ENCODE measurements around the gene NTM. TPM values are rescaled to one million over a fixed set of nuclear protein-coding genes. Genes with fewer than 3 reads are reported as not detected.

Gene NTM
- total RNA-seq, 1 experiment from 2014 or later, result 16.4 TPM

DNA sequence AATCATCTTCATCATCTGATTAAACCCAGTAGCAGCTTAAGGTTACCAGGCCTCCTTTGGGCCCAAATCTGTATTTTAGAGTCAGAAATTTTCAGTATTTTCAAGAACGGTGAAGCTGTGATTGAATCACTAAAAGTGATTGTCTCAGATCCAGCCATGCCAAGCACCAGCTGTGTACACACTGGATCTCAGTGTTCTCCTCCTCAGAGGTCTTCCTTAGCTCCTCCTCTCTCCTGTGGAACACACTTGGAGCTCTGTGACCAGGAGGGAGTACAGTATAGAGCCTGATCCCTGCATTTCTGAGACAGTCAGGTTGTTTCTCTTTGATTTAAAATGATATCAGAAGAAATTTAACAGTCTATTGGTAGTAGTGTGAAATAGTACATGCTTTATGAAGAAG, 401.1 kb downstream of the NTM start:
- TF ChIP-seq, protein P1, sequence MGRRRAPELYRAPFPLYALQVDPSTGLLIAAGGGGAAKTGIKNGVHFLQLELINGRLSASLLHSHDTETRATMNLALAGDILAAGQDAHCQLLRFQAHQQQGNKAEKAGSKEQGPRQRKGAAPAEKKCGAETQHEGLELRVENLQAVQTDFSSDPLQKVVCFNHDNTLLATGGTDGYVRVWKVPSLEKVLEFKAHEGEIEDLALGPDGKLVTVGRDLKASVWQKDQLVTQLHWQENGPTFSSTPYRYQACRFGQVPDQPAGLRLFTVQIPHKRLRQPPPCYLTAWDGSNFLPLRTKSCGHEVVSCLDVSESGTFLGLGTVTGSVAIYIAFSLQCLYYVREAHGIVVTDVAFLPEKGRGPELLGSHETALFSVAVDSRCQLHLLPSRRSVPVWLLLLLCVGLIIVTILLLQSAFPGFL (CRISPR knock-in tag; IDR thresholded peaks at IDR 0.05; ENCODE audit: borderline replicate concordance), result no peak
- TF ChIP-seq NR3C1 (CRISPR knock-in tag; conservative IDR thresholded peaks at IDR 0.05; ENCODE audit: low read depth) (no peak), FOXK1 (CRISPR knock-in tag; IDR thresholded peaks at IDR 0.05) (no peak), ELF4 (CRISPR knock-in tag; IDR thresholded peaks at IDR 0.05; ENCODE audit: low read depth) (no peak), CREB1 (CRISPR knock-in tag; IDR thresholded peaks at IDR 0.05) (no peak), CTCF (IDR thresholded peaks at IDR 0.05) (no peak), GTF2I (CRISPR knock-in tag; conservative IDR thresholded peaks at IDR 0.05) (no peak), ZNF121 (CRISPR knock-in tag; IDR thresholded peaks at IDR 0.05) (no peak), NR1H2 (CRISPR knock-in tag; IDR thresholded peaks at IDR 0.05) (no peak), ESRRA (CRISPR knock-in tag; IDR thresholded peaks at IDR 0.05; ENCODE audit: borderline replicate concordance) (no peak)
- TF ChIP-seq, protein P2, sequence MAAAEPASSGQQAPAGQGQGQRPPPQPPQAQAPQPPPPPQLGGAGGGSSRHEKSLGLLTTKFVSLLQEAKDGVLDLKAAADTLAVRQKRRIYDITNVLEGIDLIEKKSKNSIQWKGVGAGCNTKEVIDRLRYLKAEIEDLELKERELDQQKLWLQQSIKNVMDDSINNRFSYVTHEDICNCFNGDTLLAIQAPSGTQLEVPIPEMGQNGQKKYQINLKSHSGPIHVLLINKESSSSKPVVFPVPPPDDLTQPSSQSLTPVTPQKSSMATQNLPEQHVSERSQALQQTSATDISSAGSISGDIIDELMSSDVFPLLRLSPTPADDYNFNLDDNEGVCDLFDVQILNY (CRISPR knock-in tag; IDR thresholded peaks at IDR 0.05), result no peak
- TF ChIP-seq, protein P3, sequence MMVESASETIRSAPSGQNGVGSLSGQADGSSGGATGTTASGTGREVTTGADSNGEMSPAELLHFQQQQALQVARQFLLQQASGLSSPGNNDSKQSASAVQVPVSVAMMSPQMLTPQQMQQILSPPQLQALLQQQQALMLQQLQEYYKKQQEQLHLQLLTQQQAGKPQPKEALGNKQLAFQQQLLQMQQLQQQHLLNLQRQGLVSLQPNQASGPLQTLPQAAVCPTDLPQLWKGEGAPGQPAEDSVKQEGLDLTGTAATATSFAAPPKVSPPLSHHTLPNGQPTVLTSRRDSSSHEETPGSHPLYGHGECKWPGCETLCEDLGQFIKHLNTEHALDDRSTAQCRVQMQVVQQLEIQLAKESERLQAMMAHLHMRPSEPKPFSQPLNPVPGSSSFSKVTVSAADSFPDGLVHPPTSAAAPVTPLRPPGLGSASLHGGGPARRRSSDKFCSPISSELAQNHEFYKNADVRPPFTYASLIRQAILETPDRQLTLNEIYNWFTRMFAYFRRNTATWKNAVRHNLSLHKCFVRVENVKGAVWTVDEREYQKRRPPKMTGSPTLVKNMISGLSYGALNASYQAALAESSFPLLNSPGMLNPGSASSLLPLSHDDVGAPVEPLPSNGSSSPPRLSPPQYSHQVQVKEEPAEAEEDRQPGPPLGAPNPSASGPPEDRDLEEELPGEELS (CRISPR knock-in tag; IDR thresholded peaks at IDR 0.05), result no peak
- TF ChIP-seq, protein P4, sequence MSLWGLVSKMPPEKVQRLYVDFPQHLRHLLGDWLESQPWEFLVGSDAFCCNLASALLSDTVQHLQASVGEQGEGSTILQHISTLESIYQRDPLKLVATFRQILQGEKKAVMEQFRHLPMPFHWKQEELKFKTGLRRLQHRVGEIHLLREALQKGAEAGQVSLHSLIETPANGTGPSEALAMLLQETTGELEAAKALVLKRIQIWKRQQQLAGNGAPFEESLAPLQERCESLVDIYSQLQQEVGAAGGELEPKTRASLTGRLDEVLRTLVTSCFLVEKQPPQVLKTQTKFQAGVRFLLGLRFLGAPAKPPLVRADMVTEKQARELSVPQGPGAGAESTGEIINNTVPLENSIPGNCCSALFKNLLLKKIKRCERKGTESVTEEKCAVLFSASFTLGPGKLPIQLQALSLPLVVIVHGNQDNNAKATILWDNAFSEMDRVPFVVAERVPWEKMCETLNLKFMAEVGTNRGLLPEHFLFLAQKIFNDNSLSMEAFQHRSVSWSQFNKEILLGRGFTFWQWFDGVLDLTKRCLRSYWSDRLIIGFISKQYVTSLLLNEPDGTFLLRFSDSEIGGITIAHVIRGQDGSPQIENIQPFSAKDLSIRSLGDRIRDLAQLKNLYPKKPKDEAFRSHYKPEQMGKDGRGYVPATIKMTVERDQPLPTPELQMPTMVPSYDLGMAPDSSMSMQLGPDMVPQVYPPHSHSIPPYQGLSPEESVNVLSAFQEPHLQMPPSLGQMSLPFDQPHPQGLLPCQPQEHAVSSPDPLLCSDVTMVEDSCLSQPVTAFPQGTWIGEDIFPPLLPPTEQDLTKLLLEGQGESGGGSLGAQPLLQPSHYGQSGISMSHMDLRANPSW (CRISPR knock-in tag; conservative IDR thresholded peaks at IDR 0.05; ENCODE audit: low read depth), result no peak
- TF ChIP-seq, protein P5, sequence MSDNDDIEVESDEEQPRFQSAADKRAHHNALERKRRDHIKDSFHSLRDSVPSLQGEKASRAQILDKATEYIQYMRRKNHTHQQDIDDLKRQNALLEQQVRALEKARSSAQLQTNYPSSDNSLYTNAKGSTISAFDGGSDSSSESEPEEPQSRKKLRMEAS (CRISPR knock-in tag; IDR thresholded peaks at IDR 0.05), result no peak
- H3K27me3 Mint-ChIP-seq (ENCODE audit: low read depth), result no peaks in the 10 kb centered on the region
- DNase-seq (ENCODE audit: low spot score) (no peak), ATAC-seq (no peak)
- ChIA-PET CTCF (interaction anchor here (0.7 to 2.6 kb wide), 7 partner anchors 10 to 360 kb away, joined by 3 to 16 read pairs (median 4); no protein-coding TSS in a partner anchor), POLR2A (no interaction called here)
- no peaks in the 10 kb centered on the region for H3K36me3 Mint-ChIP-seq
- no peak overlapping the region for H3K27ac Mint-ChIP-seq
- H3K9me3 Mint-ChIP-seq, result no peaks in the 10 kb centered on the region
- no peak overlapping the region for H3K4me3 Mint-ChIP-seq
- H3K4me1 Mint-ChIP-seq, result peaks cover 10% of the 10 kb centered on the region

GRCh38 chr11:131773626-131774025, 403.2 kb downstream of the NTM start:
- H3K9me3 Mint-ChIP-seq, result no peaks in the 10 kb centered on the region
- CTCF ChIA-PET, result no interaction called here
- DNase-seq (ENCODE audit: low spot score) (no peak), ATAC-seq (no peak)
- H3K4me3 Mint-ChIP-seq, result no peak overlapping the region
- H3K36me3 Mint-ChIP-seq, result no peaks in the 10 kb centered on the region
- TF ChIP-seq JUN (CRISPR knock-in tag; IDR thresholded peaks at IDR 0.05), result no peak
- TF ChIP-seq PRRX2 (CRISPR knock-in tag; IDR thresholded peaks at IDR 0.05), result no peak
- no peak for TF ChIP-seq ZNF219 (CRISPR knock-in tag; IDR thresholded peaks at IDR 0.05; ENCODE audit: borderline replicate concordance)
- TF ChIP-seq, protein P3 (CRISPR knock-in tag; IDR thresholded peaks at IDR 0.05), result no peak
- no peak for TF ChIP-seq NFATC4 (CRISPR knock-in tag; IDR thresholded peaks at IDR 0.05)
- TF ChIP-seq ATF1 (CRISPR knock-in tag; IDR thresholded peaks at IDR 0.05), result no peak
- TF ChIP-seq GRHL2 (CRISPR knock-in tag; IDR thresholded peaks at IDR 0.05; ENCODE audit: insufficient replicate concordance, severe bottlenecking), result no peak
- no peak for TF ChIP-seq NR2C2 (CRISPR knock-in tag; IDR thresholded peaks at IDR 0.05)
- TF ChIP-seq NR1H2 (CRISPR knock-in tag; IDR thresholded peaks at IDR 0.05), result no peak
- TF ChIP-seq, protein P6, sequence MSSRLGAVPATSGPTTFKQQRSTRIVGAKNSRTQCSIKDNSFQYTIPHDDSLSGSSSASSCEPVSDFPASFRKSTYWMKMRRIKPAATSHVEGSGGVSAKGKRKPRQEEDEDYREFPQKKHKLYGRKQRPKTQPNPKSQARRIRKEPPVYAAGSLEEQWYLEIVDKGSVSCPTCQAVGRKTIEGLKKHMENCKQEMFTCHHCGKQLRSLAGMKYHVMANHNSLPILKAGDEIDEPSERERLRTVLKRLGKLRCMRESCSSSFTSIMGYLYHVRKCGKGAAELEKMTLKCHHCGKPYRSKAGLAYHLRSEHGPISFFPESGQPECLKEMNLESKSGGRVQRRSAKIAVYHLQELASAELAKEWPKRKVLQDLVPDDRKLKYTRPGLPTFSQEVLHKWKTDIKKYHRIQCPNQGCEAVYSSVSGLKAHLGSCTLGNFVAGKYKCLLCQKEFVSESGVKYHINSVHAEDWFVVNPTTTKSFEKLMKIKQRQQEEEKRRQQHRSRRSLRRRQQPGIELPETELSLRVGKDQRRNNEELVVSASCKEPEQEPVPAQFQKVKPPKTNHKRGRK (CRISPR knock-in tag; IDR thresholded peaks at IDR 0.05; ENCODE audit: borderline replicate concordance), result no peak
- TF ChIP-seq ZNF396 (CRISPR knock-in tag; IDR thresholded peaks at IDR 0.05; ENCODE audit: borderline replicate concordance), result no peak
- no peaks in the 10 kb centered on the region for H3K27me3 Mint-ChIP-seq (ENCODE audit: low read depth)
- POLR2A ChIA-PET, result no interaction called here
- H3K27ac Mint-ChIP-seq, result no peak overlapping the region
- peaks cover 8% of the 10 kb centered on the region for H3K4me1 Mint-ChIP-seq
